ENCODE measurements around the gene DRG1.

DNA sequence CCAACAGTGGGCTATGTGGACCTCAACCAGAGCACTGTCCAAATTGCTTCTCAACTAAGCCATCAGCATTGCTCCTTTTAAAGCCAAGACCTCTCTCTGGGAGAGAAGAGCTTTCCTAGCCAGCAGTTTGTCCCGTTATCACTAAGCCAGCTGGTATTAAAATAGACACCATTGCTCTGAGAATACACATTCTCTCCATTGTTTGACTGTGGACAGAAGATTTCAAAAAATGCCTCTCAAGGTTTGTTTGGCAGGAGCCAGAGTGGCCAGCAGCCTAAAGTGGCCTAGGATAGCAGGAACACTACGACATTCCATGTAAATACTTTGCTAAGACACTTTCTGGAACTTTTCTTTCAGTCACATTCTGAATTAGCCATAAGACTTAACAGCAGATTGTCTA, 49.0 kb downstream of the DRG1 start:
- TF ChIP-seq ARNT (IDR thresholded peaks at IDR 0.05): no peak
- no peak for TF ChIP-seq SP1 (IDR thresholded peaks at IDR 0.05)
- TF ChIP-seq TARDBP (IDR thresholded peaks at IDR 0.05): no peak
- TF ChIP-seq L3MBTL2 (conservative IDR thresholded peaks at IDR 0.05): no peak
- TF ChIP-seq, protein P1, sequence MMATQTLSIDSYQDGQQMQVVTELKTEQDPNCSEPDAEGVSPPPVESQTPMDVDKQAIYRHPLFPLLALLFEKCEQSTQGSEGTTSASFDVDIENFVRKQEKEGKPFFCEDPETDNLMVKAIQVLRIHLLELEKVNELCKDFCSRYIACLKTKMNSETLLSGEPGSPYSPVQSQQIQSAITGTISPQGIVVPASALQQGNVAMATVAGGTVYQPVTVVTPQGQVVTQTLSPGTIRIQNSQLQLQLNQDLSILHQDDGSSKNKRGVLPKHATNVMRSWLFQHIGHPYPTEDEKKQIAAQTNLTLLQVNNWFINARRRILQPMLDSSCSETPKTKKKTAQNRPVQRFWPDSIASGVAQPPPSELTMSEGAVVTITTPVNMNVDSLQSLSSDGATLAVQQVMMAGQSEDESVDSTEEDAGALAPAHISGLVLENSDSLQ (IDR thresholded peaks at IDR 0.05): no peak
- no peak for TF ChIP-seq SUZ12 (IDR thresholded peaks at IDR 0.05)
- no peak for TF ChIP-seq NFRKB (IDR thresholded peaks at IDR 0.05)
